Osteoblast (primary cell): ENCODE measurements around the gene ARHGAP28. TPM values are rescaled to one million over a fixed set of nuclear protein-coding genes. Genes with fewer than 3 reads are reported as not detected.
"Not testable (repeated sequence)": the region's sequence is repeated elsewhere in the genome, so short reads cannot be mapped to it uniquely, and the experiment has no call there.

ENCODE experiments used
- DNase-seq: peaks from one replicate; pipeline ENCODE4 v3.0.0; 2011; ENCODE audit warnings: low spot score, mixed read lengths; ENCODE audit not compliant: insufficient read length; ENCODE audit errors: missing footprints
- H2AFZ ChIP-seq: 2 replicates; pipeline ENCODE4 v1.6.0; 2011; ENCODE audit warnings: mild to moderate bottlenecking, low read length
- H3K27ac ChIP-seq: 2 replicates; pipeline ENCODE4 v1.5.1; 2011; ENCODE audit warnings: mild to moderate bottlenecking, low read depth, low read length, moderate library complexity
- H3K27me3 ChIP-seq: 2 replicates; pipeline ENCODE4 v1.6.0; 2012; ENCODE audit warnings: mild to moderate bottlenecking, control low read depth, inconsistent platforms, low read length, moderate library complexity; ENCODE audit not compliant: insufficient read depth
- H3K36me3 ChIP-seq: 2 replicates; pipeline ENCODE4 v1.5.1; 2011; ENCODE audit warnings: mild to moderate bottlenecking, low read length, control low read depth, moderate library complexity; ENCODE audit not compliant: insufficient read depth
- H3K4me1 ChIP-seq: 2 replicates; pipeline ENCODE4 v1.5.1; 2011; ENCODE audit warnings: mild to moderate bottlenecking, low read length, control low read depth, moderate library complexity; ENCODE audit not compliant: insufficient read depth
- H3K4me2 ChIP-seq: 2 replicates; pipeline ENCODE4 v1.6.0; 2011; ENCODE audit warnings: mild to moderate bottlenecking, low read length; ENCODE audit not compliant: insufficient read depth
- H3K4me3 ChIP-seq: fragments of 200-600 bp; sonication (generic); 3 replicates; pipeline ENCODE4 v1.5.1; 2012; ENCODE audit warnings: mild to moderate bottlenecking, low read length, inconsistent platforms; ENCODE audit not compliant: insufficient read depth
- H3K79me2 ChIP-seq: 2 replicates; pipeline ENCODE4 v1.6.0; 2012; ENCODE audit warnings: mild to moderate bottlenecking, low read length, control low read depth, inconsistent platforms; ENCODE audit not compliant: insufficient read depth
- H3K9me3 ChIP-seq: 2 replicates; pipeline ENCODE4 v1.5.1; 2011; ENCODE audit warnings: low read depth, low read length, control low read depth
- H4K20me1 ChIP-seq: 2 replicates; pipeline ENCODE4 v1.6.0; 2012; ENCODE audit warnings: mild to moderate bottlenecking, low read length, control low read depth; ENCODE audit not compliant: insufficient read depth
- total RNA-seq: library from RNA; depleted of rRNA; stranded (reverse); fragments of >200 nt; gene quantifications from 2 replicates; pipeline ENCODE4 v1.2.3, GENCODE V29; 2012
- TF ChIP-seq, protein P1 (sequence below): IDR thresholded peaks from 2 replicates; pipeline ENCODE4 v1.5.1; 2011; ENCODE audit warnings: mild to moderate bottlenecking, low read depth, low read length, moderate library complexity; ENCODE audit errors: extremely low read depth

ARHGAP28 gene
- total RNA-seq, 1 donor = 23.9 TPM

DNA sequence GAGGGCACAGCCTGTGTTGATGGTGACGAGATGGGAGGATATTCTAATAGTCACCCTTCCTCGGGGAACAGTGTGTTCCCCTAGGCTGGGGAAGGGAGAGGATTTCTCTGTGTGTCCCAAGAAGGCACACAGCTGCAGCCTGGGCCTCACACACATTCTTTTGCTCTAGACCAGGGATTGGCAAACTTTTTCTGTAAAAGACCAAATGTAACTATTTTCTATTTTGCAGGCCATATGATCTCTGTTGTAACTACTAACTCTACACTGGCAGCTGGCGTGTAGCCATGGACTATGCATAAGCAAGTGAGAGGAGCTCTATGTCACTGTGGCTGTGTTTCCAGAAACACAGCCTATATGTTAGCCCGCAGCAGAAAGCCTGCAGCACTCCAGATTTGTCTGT lies 65.8 kb downstream of the ARHGAP28 start:
- H3K27ac ChIP-seq = no peak overlapping the region
- H3K36me3 ChIP-seq = no peaks in the 10 kb centered on the region
- H3K4me2 ChIP-seq = no peak overlapping the region
- H3K79me2 ChIP-seq = no peaks in the 10 kb centered on the region
- TF ChIP-seq, protein P1, sequence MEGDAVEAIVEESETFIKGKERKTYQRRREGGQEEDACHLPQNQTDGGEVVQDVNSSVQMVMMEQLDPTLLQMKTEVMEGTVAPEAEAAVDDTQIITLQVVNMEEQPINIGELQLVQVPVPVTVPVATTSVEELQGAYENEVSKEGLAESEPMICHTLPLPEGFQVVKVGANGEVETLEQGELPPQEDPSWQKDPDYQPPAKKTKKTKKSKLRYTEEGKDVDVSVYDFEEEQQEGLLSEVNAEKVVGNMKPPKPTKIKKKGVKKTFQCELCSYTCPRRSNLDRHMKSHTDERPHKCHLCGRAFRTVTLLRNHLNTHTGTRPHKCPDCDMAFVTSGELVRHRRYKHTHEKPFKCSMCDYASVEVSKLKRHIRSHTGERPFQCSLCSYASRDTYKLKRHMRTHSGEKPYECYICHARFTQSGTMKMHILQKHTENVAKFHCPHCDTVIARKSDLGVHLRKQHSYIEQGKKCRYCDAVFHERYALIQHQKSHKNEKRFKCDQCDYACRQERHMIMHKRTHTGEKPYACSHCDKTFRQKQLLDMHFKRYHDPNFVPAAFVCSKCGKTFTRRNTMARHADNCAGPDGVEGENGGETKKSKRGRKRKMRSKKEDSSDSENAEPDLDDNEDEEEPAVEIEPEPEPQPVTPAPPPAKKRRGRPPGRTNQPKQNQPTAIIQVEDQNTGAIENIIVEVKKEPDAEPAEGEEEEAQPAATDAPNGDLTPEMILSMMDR = no peak
- H4K20me1 ChIP-seq = no peaks in the 10 kb centered on the region
- no peak for DNase-seq
- H3K27me3 ChIP-seq = no peaks in the 10 kb centered on the region
- H2AFZ ChIP-seq = no peak overlapping the region
- no peaks in the 10 kb centered on the region for H3K4me1 ChIP-seq
- no peak overlapping the region for H3K4me3 ChIP-seq
- H3K9me3 ChIP-seq = no peaks in the 10 kb centered on the region

DNA sequence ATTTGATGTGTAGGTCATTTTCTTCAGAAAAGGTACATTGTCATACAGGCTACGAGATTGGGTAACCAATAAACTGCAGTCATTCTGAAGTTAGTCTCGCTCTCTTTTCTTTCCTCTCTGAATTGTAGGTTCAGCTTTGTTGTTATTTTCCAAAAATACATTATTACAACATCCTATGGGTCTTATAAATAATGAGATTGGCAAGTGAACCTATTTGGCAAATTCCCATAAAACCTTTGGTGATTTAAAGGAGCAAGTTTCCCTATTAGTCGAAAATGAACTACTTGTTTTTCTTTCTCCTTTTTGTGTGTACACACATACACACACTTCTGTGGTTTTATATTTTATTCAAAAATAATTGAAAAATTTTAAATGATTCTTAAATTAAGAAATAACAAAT lies 67.0 kb downstream of the ARHGAP28 start:
- TF ChIP-seq, protein P1 = no peak
- Histone ChIP-seq H3K4me3 (no peak overlapping the region), H2AFZ (no peak overlapping the region), H3K4me1 (no peaks in the 10 kb centered on the region), H3K27ac (no peak overlapping the region), H3K4me2 (no peak overlapping the region), H3K79me2 (no peaks in the 10 kb centered on the region), H3K36me3 (no peaks in the 10 kb centered on the region), H3K9me3 (no peaks in the 10 kb centered on the region), H4K20me1 (no peaks in the 10 kb centered on the region), H3K27me3 (no peaks in the 10 kb centered on the region)
- DNase-seq = no peak

- Histone ChIP-seq H3K4me3 (no peak overlapping the region), H3K4me2 (no peak overlapping the region), H2AFZ (no peak overlapping the region), H3K27ac (no peak overlapping the region), H3K9me3 (no peaks in the 10 kb centered on the region), H3K4me1 (no peaks in the 10 kb centered on the region), H3K27me3 (no peaks in the 10 kb centered on the region), H4K20me1 (no peaks in the 10 kb centered on the region), H3K79me2 (no peaks in the 10 kb centered on the region), H3K36me3 (no peaks in the 10 kb centered on the region)
- no peak for DNase-seq
- TF ChIP-seq, protein P1 = no peak
Measured at GRCh38 chr18:6797171-6797570, 67.7 kb downstream of the ARHGAP28 start.

DNA sequence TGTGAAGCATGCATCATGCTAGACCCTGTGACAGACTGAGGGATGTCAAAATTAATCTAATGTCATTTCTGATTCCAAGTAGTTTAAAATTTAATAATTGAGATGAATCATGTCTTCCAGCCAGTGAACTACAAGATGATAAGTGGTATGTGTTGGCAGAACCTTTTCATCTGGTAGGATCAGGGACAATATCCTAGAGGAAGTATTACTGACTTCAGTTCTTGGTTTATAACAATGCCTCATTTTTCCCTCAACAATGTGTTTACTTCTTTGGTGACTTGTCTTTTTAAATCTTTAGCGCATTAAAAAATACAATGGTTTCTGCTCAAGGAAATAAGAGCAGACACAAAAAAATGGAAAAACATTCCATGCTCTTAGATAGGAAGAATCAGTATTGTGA lies 69.4 kb downstream of the ARHGAP28 start:
- H2AFZ ChIP-seq = no peak overlapping the region
- no peaks in the 10 kb centered on the region for H4K20me1 ChIP-seq
- TF ChIP-seq, protein P1 = no peak
- no peaks in the 10 kb centered on the region for H3K36me3 ChIP-seq
- H3K27me3 ChIP-seq = no peaks in the 10 kb centered on the region
- no peak overlapping the region for H3K27ac ChIP-seq
- no peak overlapping the region for H3K4me3 ChIP-seq
- H3K4me2 ChIP-seq = no peak overlapping the region
- no peak for DNase-seq
- no peaks in the 10 kb centered on the region for H3K79me2 ChIP-seq
- H3K4me1 ChIP-seq = no peaks in the 10 kb centered on the region
- no peaks in the 10 kb centered on the region for H3K9me3 ChIP-seq

DNA sequence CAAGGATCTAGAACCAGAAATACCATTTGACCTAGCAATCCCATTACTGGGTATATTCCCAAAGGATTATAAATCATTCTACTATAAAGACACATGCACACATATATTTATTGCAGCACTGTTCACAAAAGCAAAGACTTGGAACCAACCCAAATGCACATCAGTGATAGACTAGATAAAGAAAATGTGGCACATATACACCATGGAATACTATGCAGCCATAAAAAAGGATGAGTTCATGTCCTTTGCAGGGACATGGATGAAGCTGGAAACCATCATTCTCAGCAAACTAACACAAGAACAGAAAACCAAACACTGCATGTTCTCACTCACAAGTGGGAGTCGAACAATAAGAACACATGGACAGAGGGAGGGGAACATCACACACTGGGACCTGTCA lies 70.8 kb downstream of the ARHGAP28 start:
- H3K9me3 ChIP-seq, H2AFZ ChIP-seq, H3K36me3 ChIP-seq, H3K4me2 ChIP-seq, H3K4me3 ChIP-seq, H3K27ac ChIP-seq, H3K4me1 ChIP-seq, H3K27me3 ChIP-seq, H3K79me2 ChIP-seq, DNase-seq, H4K20me1 ChIP-seq: not testable (repeated sequence)
